ENCODE results near the gene EMB. TPM values are rescaled to one million over a fixed set of nuclear protein-coding genes. Genes with fewer than 3 reads are reported as not detected.
"Not testable (repeated sequence)": the region's sequence is repeated elsewhere in the genome, so short reads cannot be mapped to it uniquely, and the experiment has no call there.

Gene EMB
- total RNA-seq, 2 donors from 2014 or later: 14.6 to 35.8 TPM

DNA sequence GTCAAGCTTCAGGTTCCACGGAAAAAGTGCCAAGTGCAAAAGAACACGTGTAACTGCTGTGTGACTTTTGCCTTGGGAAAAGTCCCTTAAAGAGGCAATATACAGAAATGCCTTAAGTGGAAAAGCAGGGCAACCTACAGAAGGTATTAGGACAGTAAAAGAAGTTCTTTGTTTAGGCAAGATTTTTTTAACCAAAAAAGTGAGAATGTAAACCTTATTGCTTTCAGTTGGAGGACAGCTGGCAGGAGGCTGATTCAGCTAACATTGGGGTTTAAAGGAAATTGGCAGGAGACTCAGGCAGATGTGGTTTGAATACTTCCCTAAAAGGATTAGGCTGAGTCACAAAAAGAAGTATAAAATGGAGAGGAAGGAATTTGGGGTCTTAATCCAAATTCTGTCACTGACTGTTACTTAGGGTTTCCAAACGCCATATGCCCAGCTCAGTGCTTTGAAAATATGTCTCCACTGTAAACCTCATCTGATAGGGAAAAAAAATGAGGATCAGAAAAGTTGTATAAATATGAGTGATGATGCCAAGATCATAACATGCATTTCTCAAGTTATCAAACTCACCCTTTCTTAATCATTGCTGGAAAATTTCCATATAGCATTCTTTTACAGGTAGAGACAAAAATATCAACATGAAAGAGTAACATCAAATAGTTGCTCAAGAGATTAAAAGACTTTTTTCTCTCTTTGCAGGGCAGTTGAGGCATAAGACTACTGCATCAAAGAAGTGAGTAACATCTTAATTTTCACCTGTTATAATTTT lies 9.8 kb downstream of the EMB start:
- intact Hi-C loops (cut with DNase I); DNase-seq: not testable (repeated sequence)
- ATAC-seq: peak in 1 of 2 donors; percentile 77

DNA sequence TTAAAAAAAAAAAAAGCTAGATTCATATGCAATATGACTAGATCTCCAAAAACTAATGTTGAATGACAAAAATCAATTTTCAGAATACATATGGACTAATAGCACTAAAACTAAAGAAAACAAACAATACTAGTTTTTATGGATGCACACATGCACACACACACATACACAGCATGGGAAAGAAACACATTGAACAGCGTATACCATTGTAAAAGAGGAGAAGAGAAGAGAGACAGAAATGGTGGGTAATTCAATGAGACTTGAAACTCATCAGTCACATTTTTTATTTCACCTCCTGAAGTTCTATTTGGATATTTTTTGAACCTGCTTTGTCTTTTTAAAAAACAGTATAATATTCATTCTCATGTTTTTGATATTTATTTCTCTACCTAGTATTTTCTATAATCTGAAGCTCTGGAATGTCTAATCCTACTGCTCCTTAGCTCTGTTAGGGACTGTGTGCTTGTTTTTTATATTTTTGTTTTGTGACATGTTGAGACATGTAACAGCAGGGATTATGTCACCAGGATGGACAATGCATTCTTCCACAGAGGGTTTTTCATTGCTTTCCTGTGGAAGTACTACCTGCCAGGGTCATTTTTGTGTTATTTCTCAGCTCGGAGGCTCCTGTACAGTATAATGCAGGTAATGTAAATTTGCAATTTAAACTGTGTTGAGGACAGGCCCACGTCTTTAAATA lies 17.8 kb downstream of the EMB start:
- ATAC-seq; intact Hi-C loops (cut with DNase I); DNase-seq: not testable (repeated sequence)

- ATAC-seq; intact Hi-C loops (cut with DNase I); DNase-seq: not testable (repeated sequence)
Observed at GRCh38 chr5:50421184-50421950, 19.7 kb downstream of the EMB start.

GRCh38 chr5:50420343-50420935 lies 20.6 kb downstream of the EMB start:
- intact Hi-C loops (cut with DNase I): no loop called here
- no peak for DNase-seq
- no peak for ATAC-seq

GRCh38 chr5:50419656-50420055 lies 21.4 kb downstream of the EMB start:
- DNase-seq; ATAC-seq; intact Hi-C loops (cut with DNase I): not testable (repeated sequence)

- DNase-seq; ATAC-seq; intact Hi-C loops (cut with DNase I): not testable (repeated sequence)
Observed at GRCh38 chr5:50416637-50417036, 24.5 kb downstream of the EMB start.

- no peak for DNase-seq
- no peak for ATAC-seq
- intact Hi-C loops (cut with DNase I): no loop called here
Observed at GRCh38 chr5:50415912-50416311, 25.2 kb downstream of the EMB start.

DNA sequence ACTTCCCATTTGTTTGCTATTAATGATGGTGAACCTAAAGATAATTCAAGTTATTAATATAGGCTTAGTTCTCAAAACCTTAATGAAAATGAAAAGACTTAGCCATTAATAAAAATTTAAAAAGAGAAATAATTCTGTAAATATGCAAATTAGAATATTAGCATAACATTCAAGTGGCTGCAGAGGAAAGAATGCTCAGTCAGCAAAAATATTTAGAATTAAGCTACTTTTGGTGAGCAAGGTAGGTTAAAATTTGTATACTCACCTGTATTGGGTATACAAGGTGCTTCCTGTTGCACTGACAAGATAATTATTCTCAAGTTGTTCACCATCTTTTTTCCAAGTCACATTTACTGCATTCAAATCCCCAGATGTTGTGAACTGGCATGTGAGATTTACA lies 30.2 kb downstream of the EMB start:
- DNase-seq; intact Hi-C loops (cut with DNase I): not testable (repeated sequence)

DNA sequence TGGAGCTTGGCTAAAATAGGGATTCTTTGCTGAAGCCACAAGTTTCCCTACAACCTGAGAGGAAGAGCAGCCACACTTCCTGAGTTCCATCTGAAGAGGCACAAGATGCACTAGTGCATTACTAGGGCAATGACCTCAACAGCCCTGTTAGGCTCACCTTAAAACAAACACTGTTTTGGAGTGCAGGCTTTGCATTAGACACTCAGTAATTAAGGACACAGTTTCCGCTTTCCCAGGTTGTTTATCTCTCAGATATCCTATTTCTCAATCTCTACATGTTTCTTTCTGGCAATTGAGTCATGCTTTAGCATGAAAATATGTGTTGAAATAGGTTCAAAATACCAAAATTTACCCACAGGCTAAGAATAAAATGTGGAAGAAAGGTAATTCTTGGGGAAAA lies 34.2 kb downstream of the EMB start:
- intact Hi-C loops (cut with DNase I): no loop called here
- no peak for DNase-seq
- ATAC-seq: peak in 1 of 2 donors; percentile 24

More for the DNA sequence above, 30.2 kb downstream of the EMB start:
- not testable (repeated sequence) for ATAC-seq

DNA sequence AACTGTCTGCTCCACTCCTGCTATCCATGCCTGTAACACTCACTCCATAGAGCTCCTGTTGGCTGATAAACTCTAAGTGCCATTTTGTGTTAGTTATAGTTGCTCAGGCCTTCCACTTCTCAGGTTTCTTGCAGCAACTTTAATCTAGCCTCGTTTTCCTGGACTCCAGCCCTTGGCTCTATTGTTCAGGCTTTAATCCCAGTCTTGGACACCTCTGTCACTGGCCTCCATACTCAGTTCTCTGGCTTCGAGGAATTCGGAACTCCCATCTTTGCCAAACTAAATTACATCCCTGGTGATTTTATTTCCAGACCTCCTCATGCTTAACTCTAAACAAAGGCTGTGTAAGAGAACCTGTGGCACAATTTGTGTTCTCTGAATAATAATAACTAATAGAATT lies 39.8 kb downstream of the EMB start:
- intact Hi-C loops (cut with DNase I): no loop called here
- no peak for DNase-seq
- peak in 1 of 2 donors; percentile 76 for ATAC-seq

GRCh38 chr5:50393925-50394609 lies 47.0 kb downstream of the EMB start:
- intact Hi-C loops (cut with DNase I); DNase-seq: not testable (repeated sequence)
- ATAC-seq: peak in 1 of 2 donors; percentile 94

DNA sequence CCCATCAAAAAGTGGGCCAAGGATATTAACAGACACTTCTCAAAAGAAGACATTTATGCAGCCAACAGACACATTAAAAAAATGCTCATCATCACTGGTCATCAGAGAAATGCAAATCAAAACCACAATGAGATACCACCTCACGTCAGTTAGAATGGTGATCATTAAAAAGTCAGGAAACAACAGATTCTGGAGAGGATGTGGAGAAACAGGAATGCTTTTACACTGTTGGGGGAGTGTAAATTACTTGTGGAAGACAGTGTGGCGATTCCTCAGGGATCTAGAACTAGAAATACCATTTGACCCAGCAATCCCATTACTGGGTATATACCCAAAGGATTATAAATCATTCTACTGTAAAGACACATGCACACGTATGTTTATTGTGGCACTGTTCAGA lies 48.8 kb downstream of the EMB start:
- DNase-seq; ATAC-seq; intact Hi-C loops (cut with DNase I): not testable (repeated sequence)

- intact Hi-C loops (cut with DNase I); DNase-seq; ATAC-seq: not testable (repeated sequence)
Observed at GRCh38 chr5:50384381-50384780, 56.7 kb downstream of the EMB start.

DNA sequence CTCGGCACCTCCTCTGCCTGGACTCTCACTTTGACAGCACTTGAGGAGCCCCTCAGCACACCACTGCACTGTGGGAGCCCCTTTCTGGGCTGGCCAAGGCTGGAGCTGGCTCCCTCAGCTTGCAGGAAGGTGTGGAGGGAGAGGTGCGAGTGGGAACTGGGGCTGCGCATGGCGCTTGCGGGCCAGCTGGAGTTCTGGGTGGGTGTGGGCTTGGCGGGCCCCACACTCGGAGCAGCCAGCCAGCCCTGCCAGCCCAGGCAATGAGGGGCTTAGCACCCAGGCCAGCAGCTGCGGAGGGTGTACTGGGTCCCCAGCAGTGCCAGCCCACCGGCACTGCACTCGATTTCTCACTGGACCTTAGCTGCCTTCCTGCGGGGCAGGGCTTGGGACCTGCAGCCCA lies 64.4 kb downstream of the EMB start:
- DNase-seq; ATAC-seq; intact Hi-C loops (cut with DNase I): not testable (repeated sequence)

GRCh38 chr5:50369287-50370033 lies 71.6 kb downstream of the EMB start:
- ATAC-seq; intact Hi-C loops (cut with DNase I); DNase-seq: not testable (repeated sequence)

GRCh38 chr5:50365426-50366251 lies 75.4 kb downstream of the EMB start:
- peak in 1 of 2 donors; percentile 84 for ATAC-seq
- intact Hi-C loops (cut with DNase I): no loop called here
- no peak for DNase-seq

Measured in left cardiac atrium (tissue), 4 donors.